Neural progenitor cell (in vitro differentiated cells): ENCODE data around the gene KIAA1958.

Source experiments
- EZH2 ChIP-seq: fragments of 200-600 bp; sonication (generic); IDR thresholded peaks from 2 replicates; pipeline ENCODE4 v1.6.1; 2017; ENCODE audit warnings: antibody characterized with exemption, mild to moderate bottlenecking, moderate library complexity
- EZH2phosphoT487 ChIP-seq: fragments of 200-600 bp; sonication (generic); IDR thresholded peaks from 2 replicates; pipeline ENCODE4 v1.6.1; 2017; ENCODE audit warnings: antibody characterized with exemption
- TF ChIP-seq, protein P1 (sequence below): fragments of 200-600 bp; sonication (generic); IDR thresholded peaks from 2 replicates; pipeline ENCODE4 v1.5.1; 2017; ENCODE audit warnings: antibody characterized with exemption, mild to moderate bottlenecking

GRCh38 chr9:112541685-112542084 is 55.1 kb downstream of the KIAA1958 start:
- TF ChIP-seq, protein P1, sequence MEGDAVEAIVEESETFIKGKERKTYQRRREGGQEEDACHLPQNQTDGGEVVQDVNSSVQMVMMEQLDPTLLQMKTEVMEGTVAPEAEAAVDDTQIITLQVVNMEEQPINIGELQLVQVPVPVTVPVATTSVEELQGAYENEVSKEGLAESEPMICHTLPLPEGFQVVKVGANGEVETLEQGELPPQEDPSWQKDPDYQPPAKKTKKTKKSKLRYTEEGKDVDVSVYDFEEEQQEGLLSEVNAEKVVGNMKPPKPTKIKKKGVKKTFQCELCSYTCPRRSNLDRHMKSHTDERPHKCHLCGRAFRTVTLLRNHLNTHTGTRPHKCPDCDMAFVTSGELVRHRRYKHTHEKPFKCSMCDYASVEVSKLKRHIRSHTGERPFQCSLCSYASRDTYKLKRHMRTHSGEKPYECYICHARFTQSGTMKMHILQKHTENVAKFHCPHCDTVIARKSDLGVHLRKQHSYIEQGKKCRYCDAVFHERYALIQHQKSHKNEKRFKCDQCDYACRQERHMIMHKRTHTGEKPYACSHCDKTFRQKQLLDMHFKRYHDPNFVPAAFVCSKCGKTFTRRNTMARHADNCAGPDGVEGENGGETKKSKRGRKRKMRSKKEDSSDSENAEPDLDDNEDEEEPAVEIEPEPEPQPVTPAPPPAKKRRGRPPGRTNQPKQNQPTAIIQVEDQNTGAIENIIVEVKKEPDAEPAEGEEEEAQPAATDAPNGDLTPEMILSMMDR = no peak
- TF ChIP-seq EZH2 = no peak
- TF ChIP-seq EZH2phosphoT487 = no peak
